Thoracic aorta (tissue), 2 donors: ENCODE results near the gene ARMC9. TPM values are rescaled to one million over a fixed set of nuclear protein-coding genes. Genes with fewer than 3 reads are reported as not detected.
A peak's percentile ranks its signal among the peaks of the same experiment; 100 is the strongest.

ENCODE experiments used
- ATAC-seq: fragments of 150-250 bp; one replicate; pipeline ENCODE4 v1.8.0; 2017; ENCODE audit warnings: low read depth; ENCODE audit not compliant: insufficient number of reproducible peaks, low FRiP score
- DNase-seq: peaks from one replicate; pipeline ENCODE4 v3.0.0-alpha.2; 2020; ENCODE audit warnings: low spot score
- H3K27ac ChIP-seq, 2 donors: fragments of 200-600 bp; sonication (generic); 1 replicate in 1 of 2; 2 replicates in 1 of 2; pipeline ENCODE4 v1.5.1; 2016; ENCODE audit warnings: mild to moderate bottlenecking in 2 of 2, moderate library complexity in 2 of 2
- H3K27me3 ChIP-seq: fragments of 200-600 bp; sonication (generic); replicated peaks from 2 replicates; pipeline ENCODE4 v1.6.0; 2016; ENCODE audit warnings: mild to moderate bottlenecking; ENCODE audit not compliant: insufficient read depth
- H3K36me3 ChIP-seq: fragments of 200-600 bp; sonication (generic); one replicate; pipeline ENCODE4 v1.5.1; 2016
- H3K4me1 ChIP-seq, 2 donors: fragments of 200-600 bp; sonication (generic); 1 replicate in 1 of 2; 2 replicates in 1 of 2; pipeline versions ENCODE4 v1.5.1 to v1.6.0; 2016; ENCODE audit warnings: low read depth in 2 of 2, mild to moderate bottlenecking in 1 of 2; ENCODE audit not compliant: control insufficient read depth in 1 of 2
- H3K4me3 ChIP-seq: fragments of 200-600 bp; sonication (generic); 2 replicates; pipeline ENCODE4 v1.5.1; 2016; ENCODE audit warnings: mild to moderate bottlenecking
- H3K9me3 ChIP-seq: fragments of 200-600 bp; sonication (generic); 2 replicates; pipeline ENCODE4 v1.5.1; 2016
- CTCF ChIP-seq: fragments of 200-600 bp; sonication (generic); IDR thresholded peaks from one replicate; pipeline ENCODE4 v1.5.1; 2019; ENCODE audit warnings: antibody characterized with exemption
- total RNA-seq, 2 donors: library from RNA; depleted of rRNA; stranded (reverse); fragments of >200 nt; gene quantifications; one replicate each; pipeline versions ENCODE4 v1.1.0 to v1.2.3, GENCODE V29; 2016

ARMC9 gene
- total RNA-seq, 2 donors from 2014 or later: 68.5 to 103 TPM

- no peak for ATAC-seq
- no peak for TF ChIP-seq CTCF
- peak overlapping the region; percentile 4 to 43 for H3K27ac ChIP-seq
- DNase-seq: no peak
- H3K4me1 ChIP-seq: peaks cover 24 to 75% of the 10 kb centered on the region in 2 donors
- H3K27me3 ChIP-seq: no peaks in the 10 kb centered on the region
- peaks cover 10% of the 10 kb centered on the region for H3K36me3 ChIP-seq
- H3K4me3 ChIP-seq: no peak overlapping the region
- no peaks in the 10 kb centered on the region for H3K9me3 ChIP-seq
Observed at GRCh38 chr2:231397011-231397927, 198.8 kb downstream of the ARMC9 start.

DNA sequence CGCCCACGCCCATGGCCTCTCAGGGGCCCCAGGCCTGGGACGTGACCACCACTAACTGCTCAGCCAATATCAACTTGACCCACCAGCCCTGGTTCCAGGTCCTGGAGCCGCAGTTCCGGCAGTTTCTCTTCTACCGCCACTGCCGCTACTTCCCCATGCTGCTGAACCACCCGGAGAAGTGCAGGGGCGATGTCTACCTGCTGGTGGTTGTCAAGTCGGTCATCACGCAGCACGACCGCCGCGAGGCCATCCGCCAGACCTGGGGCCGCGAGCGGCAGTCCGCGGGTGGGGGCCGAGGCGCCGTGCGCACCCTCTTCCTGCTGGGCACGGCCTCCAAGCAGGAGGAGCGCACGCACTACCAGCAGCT, 199.5 kb downstream of the ARMC9 start:
- Histone ChIP-seq H3K4me1 (peaks cover 24 to 81% of the 10 kb centered on the region in 2 donors), H3K27me3 (no peaks in the 10 kb centered on the region), H3K27ac (no peak overlapping the region), H3K4me3 (no peak overlapping the region), H3K36me3 (peaks cover 10% of the 10 kb centered on the region), H3K9me3 (no peaks in the 10 kb centered on the region)
- DNase-seq: no peak
- no peak for TF ChIP-seq CTCF
- ATAC-seq: no peak

DNA sequence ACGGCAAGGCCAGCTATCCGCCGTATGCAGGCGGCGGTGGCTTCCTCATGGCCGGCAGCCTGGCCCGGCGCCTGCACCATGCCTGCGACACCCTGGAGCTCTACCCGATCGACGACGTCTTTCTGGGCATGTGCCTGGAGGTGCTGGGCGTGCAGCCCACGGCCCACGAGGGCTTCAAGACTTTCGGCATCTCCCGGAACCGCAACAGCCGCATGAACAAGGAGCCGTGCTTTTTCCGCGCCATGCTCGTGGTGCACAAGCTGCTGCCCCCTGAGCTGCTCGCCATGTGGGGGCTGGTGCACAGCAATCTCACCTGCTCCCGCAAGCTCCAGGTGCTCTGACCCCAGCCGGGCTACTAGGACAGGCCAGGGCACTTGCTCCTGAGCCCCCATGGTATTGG, 200.2 kb downstream of the ARMC9 start:
- DNase-seq (no peak), ATAC-seq (no peak)
- peak overlapping the region; percentile 89 to 97 for H3K27ac ChIP-seq
- H3K9me3 ChIP-seq: no peaks in the 10 kb centered on the region
- peaks cover 10% of the 10 kb centered on the region for H3K36me3 ChIP-seq
- H3K27me3 ChIP-seq: no peaks in the 10 kb centered on the region
- peaks cover 26 to 88% of the 10 kb centered on the region in 2 donors for H3K4me1 ChIP-seq
- no peak for TF ChIP-seq CTCF
- no peak overlapping the region for H3K4me3 ChIP-seq

DNA sequence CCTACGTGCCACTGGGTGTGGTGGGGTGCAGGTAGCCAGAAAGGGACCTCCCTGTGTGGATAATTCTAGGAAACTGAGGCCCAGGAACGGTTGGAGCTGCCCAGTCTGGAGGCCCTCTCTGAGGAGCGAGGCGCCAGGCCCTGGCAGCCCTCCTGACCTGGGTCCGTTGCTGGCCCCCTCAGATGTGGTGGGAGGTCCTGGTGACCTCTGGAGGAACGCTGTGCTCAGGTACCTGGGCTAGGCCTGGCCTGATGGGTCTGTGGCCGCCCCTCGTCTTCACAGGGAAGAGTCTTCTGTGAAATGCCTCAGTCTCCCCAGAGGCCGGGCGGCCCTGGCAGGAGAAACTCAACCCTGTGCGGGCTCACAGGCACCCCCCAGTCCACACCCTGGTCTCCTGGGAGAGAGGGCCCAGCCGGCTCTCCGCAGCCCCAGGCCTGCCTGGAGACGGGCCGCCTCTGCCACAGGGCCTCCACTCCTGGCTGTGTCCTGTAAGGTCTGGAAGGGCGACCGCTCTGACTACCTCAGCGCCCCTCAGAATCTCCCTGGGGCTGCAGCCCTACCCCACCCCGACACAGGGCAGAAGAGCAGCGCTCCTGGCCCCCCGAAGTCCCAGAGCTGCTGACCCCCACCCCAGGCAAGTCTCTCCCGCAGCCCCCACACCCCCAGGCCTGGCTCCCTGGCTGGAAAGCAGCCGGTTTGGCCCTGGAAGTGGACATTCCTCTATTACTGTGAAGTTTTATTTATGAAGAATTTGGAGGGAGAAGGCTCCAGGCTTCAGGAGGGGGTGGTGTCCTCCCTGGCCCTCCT, 200.8 kb downstream of the ARMC9 start:
- Histone ChIP-seq H3K27ac (peak overlapping the region; percentile 89 to 97), H3K36me3 (peaks cover 10% of the 10 kb centered on the region), H3K4me3 (peak overlapping the region; percentile 40), H3K27me3 (no peaks in the 10 kb centered on the region), H3K9me3 (no peaks in the 10 kb centered on the region), H3K4me1 (peaks cover 31 to 89% of the 10 kb centered on the region in 2 donors)
- DNase-seq (no peak), ATAC-seq (no peak)
- TF ChIP-seq CTCF: no peak
